Mesendoderm (in vitro differentiated cells): ENCODE results near the gene OR2A1.
"Not testable (repeated sequence)": the region's sequence is repeated elsewhere in the genome, so short reads cannot be mapped to it uniquely, and the experiment has no call there.

Experiments
- DNase-seq: peaks from one replicate; pipeline ENCODE4 v3.0.0; 2013
- H2AK5ac ChIP-seq: 2 replicates; pipeline ENCODE4 v1.6.1; 2013; ENCODE audit warnings: low read length, inconsistent platforms
- H2BK120ac ChIP-seq: 2 replicates; pipeline ENCODE4 v1.6.1; 2013; ENCODE audit warnings: low read depth, mild to moderate bottlenecking, low read length, moderate library complexity, mixed read lengths
- H2BK15ac ChIP-seq: replicated peaks from 2 replicates; pipeline ENCODE4 v1.6.1; 2013; ENCODE audit warnings: low read depth, mild to moderate bottlenecking, moderate library complexity
- H2BK5ac ChIP-seq: 2 replicates; pipeline ENCODE4 v1.6.1; 2013; ENCODE audit warnings: low read length, inconsistent platforms
- H3K18ac ChIP-seq: 2 replicates; pipeline ENCODE4 v1.6.1; 2013; ENCODE audit warnings: mild to moderate bottlenecking, low read length, mixed read lengths
- H3K23ac ChIP-seq: one replicate; pipeline ENCODE4 v1.6.1; 2013; ENCODE audit warnings: low read length
- H3K27ac ChIP-seq: 2 replicates; pipeline ENCODE4 v1.5.1; 2013; ENCODE audit warnings: low read depth, mild to moderate bottlenecking, inconsistent platforms, low read length, moderate library complexity
- H3K27me3 ChIP-seq: 2 replicates; pipeline ENCODE4 v1.6.1; 2013; ENCODE audit warnings: low read length, control low read depth, mild to moderate bottlenecking, inconsistent platforms; ENCODE audit not compliant: insufficient read depth, poor library complexity
- H3K36me3 ChIP-seq: 2 replicates; pipeline ENCODE4 v1.6.1; 2013; ENCODE audit warnings: low read length, inconsistent platforms; ENCODE audit not compliant: control insufficient read depth, insufficient read depth
- H3K4ac ChIP-seq: one replicate; pipeline ENCODE4 v1.6.1; 2013; ENCODE audit warnings: low read depth, mild to moderate bottlenecking, low read length, moderate library complexity
- H3K4me1 ChIP-seq: 2 replicates; pipeline ENCODE4 v1.6.1; 2013; ENCODE audit warnings: low read depth, low read length, inconsistent platforms; ENCODE audit not compliant: control insufficient read depth
- H3K4me2 ChIP-seq: 2 replicates; pipeline ENCODE4 v1.6.1; 2013; ENCODE audit warnings: low read length
- H3K4me3 ChIP-seq: 2 replicates; pipeline ENCODE4 v1.5.1; 2013; ENCODE audit warnings: mild to moderate bottlenecking, low read length
- H3K56ac ChIP-seq: one replicate; pipeline ENCODE4 v1.6.1; 2013; ENCODE audit warnings: low read length
- H3K79me1 ChIP-seq: 2 replicates; pipeline ENCODE4 v1.6.1; 2013; ENCODE audit warnings: low read length, inconsistent platforms
- H3K79me2 ChIP-seq: 2 replicates; pipeline ENCODE4 v1.6.1; 2013; ENCODE audit warnings: mild to moderate bottlenecking, low read length; ENCODE audit not compliant: control insufficient read depth, insufficient read depth
- H3K9ac ChIP-seq: 2 replicates; pipeline ENCODE4 v1.6.1; 2013; ENCODE audit warnings: low read length, inconsistent platforms
- H4K5ac ChIP-seq: one replicate; pipeline ENCODE4 v1.6.1; 2013; ENCODE audit warnings: low read length
- H4K8ac ChIP-seq: one replicate; pipeline ENCODE4 v1.6.1; 2013; ENCODE audit warnings: low read depth, mild to moderate bottlenecking, control low read depth, low read length, moderate library complexity
- WGBS: extraction: QIAGEN DNeasy Blood & Tissue Kit; methylation state at CpG from one replicate; pipeline ENCODE4 v1.1.7; 2013; ENCODE audit warnings: low lambda C conversion rate, missing lambda C conversion rate; ENCODE audit not compliant: insufficient coverage; ENCODE audit errors: extremely low coverage; 5-methylcytosine and 5-hydroxymethylcytosine counted together

The OR2A1 gene

DNA sequence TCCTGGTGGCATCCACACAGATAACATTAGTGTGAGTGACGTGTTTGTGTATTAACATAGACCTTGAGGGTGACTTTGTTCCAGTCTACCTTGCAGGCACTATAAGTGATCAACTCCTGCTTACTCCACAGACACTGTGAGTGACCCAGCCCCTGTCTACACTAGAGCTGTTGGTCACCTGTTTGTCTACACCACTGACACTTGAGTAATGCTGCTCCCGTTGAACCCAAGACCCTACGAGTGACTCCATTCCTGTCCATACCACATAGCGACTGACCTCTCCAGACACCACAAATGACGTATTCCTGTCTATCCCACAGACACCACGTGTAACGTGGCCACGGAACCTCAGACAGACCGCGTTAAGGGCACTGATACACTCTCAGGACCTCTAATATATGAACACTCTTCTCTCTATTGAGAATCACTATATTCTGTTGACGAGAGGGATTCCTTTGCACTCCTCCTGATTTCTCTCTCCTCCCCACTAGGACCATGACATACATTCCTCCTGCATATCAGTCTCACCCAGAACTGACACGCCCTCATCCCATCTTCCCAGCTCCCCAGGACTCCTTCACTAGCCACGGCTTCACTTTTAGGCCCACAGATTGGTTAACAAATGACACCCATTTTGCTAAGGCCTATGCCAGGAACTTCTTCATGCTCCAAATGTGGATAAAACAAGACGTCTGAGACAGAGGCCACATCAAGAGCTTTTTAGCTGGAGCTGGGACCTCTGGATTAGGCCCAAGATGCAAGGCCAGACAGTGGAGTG, 19.6 kb upstream of the OR2A1 start:
- WGBS: no CpG with 5 or more reads among the region's 14 CpGs
- not testable (repeated sequence) for H3K18ac ChIP-seq, H3K27me3 ChIP-seq, H3K56ac ChIP-seq, H2AK5ac ChIP-seq, H2BK15ac ChIP-seq, H3K9ac ChIP-seq, H2BK120ac ChIP-seq, H4K5ac ChIP-seq, H3K4me2 ChIP-seq, H3K4me3 ChIP-seq, DNase-seq, H3K79me1 ChIP-seq, H3K27ac ChIP-seq, H3K4ac ChIP-seq, H3K79me2 ChIP-seq, H3K36me3 ChIP-seq, H4K8ac ChIP-seq, H2BK5ac ChIP-seq, H3K23ac ChIP-seq, H3K4me1 ChIP-seq

DNA sequence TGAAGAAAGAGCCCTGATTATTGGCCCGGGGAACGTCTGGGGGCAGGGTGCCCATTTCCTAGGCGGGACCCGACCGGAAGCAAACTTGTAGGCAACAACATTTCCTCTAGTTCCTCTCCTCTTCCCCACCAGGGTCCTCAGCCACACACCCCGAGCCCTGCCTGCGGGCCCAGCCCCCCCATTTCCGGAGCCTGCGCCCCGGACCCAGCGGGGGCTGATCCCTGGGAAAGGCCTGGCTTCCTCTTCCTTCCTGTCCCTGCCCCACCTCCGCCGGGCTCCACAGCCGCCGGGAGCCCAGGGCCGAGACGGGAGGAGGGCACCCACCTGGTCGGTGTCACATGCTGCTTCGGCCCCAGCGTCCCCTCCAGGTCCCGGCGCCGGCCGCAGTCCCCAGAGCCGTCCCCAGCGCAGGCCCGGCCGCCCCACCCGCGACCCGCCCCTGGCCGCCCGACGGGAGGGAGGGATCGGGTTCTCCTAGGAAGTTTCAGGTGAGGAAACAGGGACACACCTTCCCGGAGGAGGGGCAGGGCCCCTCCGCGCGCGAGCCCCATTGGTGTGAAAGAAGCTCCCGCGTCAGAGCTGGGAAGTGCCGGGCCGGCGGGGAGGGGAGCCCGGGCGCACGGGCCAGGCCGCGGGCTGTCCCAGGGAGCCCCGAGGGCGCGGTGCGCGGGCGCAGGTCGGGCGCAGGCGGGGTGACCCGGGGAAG, 18.3 kb upstream of the OR2A1 start:
- H2AK5ac ChIP-seq, H2BK15ac ChIP-seq, H3K4me2 ChIP-seq, DNase-seq, H3K4me3 ChIP-seq, H3K4me1 ChIP-seq, H3K27ac ChIP-seq, H4K5ac ChIP-seq, H3K79me2 ChIP-seq, H3K9ac ChIP-seq, H2BK120ac ChIP-seq, H2BK5ac ChIP-seq, H3K23ac ChIP-seq, H3K79me1 ChIP-seq, H3K18ac ChIP-seq, H3K36me3 ChIP-seq, H3K27me3 ChIP-seq, H4K8ac ChIP-seq, H3K56ac ChIP-seq, H3K4ac ChIP-seq: not testable (repeated sequence)
- WGBS: no CpG with 5 or more reads among the region's 60 CpGs

DNA sequence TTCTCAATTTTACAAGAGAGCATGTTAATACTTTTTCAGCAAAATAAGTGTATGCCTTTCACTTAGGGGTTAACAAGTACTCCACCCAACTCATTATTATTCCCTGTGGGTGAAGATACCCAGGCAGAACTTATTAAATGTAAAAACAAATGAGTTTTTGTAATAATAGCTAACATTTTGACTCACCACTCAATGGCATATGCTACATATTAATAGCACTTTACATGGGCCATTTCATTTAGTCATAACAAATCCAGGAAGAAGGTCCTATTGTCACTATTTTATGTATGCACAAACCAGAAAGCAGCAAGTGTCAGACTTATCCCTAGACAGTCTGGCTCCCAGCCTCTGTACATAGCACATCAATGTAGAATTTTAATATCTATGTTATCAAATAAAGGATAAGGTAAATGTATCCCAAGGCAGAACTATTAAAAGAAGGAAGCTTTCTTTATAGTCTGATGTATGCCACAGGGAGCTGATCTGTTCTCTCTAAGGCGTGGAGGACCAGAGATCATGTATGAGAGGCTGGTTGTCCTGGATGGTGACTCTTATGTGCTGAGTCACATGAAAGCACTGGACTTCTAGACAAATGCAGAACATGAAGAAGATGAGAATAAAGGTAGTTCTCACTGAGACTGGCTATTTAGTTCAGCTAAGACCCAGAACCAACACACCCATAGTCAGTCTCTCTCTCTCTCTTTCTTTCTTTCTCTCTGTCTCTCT, 9.5 kb upstream of the OR2A1 start:
- H2BK120ac ChIP-seq, H3K27me3 ChIP-seq, H3K23ac ChIP-seq, H3K4me2 ChIP-seq, H3K79me2 ChIP-seq, H2BK15ac ChIP-seq, H3K9ac ChIP-seq, H3K36me3 ChIP-seq, H3K4ac ChIP-seq, H4K5ac ChIP-seq, H3K27ac ChIP-seq, H2BK5ac ChIP-seq, H4K8ac ChIP-seq, H3K18ac ChIP-seq, H3K79me1 ChIP-seq, DNase-seq, H2AK5ac ChIP-seq, H3K56ac ChIP-seq, H3K4me1 ChIP-seq, H3K4me3 ChIP-seq: not testable (repeated sequence)
- no CpG with 5 or more reads among the region's 1 CpG for WGBS

DNA sequence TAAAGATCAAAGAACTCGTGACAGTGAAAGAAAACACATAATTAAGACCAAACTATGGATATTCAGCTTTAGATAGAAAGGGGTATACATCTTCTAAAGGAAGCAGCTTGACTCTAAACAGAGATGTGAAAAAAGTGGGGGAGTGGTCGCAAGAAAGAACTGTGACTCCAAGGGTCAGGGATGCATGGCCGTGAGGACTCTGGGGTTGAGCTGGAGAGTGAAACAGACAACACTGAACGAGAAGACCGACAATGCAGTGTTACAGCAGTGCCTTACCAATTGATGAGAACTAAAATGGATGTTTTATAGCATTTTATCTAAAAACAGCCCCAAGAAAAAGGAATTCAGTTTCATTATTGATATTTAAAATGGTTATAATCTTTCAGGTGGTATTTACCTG, 8.6 kb upstream of the OR2A1 start:
- H3K27ac ChIP-seq, H3K4me2 ChIP-seq, H3K4me3 ChIP-seq, H3K79me2 ChIP-seq, H3K56ac ChIP-seq, H2AK5ac ChIP-seq, H3K18ac ChIP-seq, H3K4me1 ChIP-seq, H2BK15ac ChIP-seq, H4K5ac ChIP-seq, H2BK120ac ChIP-seq, H3K4ac ChIP-seq, H3K36me3 ChIP-seq, H3K23ac ChIP-seq, H2BK5ac ChIP-seq, H3K79me1 ChIP-seq, DNase-seq, H3K27me3 ChIP-seq, H3K9ac ChIP-seq, H4K8ac ChIP-seq: not testable (repeated sequence)
- WGBS: no CpG with 5 or more reads among the region's 5 CpGs

DNA sequence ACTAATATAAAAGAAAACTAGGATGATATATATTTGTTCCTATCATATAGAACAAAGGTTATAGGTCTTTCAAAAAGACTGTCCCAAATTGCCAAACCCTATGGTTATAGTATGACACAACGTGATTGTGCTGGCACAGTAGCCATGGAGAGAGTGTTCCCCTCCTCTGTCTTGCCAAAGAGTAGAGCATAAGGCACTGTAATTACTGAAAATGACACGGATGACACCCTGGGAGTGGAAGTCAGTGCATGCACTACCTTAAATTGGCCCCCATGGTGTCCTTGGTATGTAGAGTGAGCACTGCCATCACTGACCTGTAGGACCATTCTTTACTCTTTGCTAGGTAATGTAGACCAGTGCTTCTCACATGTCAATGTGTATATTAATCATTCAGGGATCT, 7.1 kb upstream of the OR2A1 start:
- not testable (repeated sequence) for H3K79me2 ChIP-seq, H3K27ac ChIP-seq, H3K56ac ChIP-seq, H3K27me3 ChIP-seq, H3K4me3 ChIP-seq, H2BK15ac ChIP-seq, H4K8ac ChIP-seq, H3K18ac ChIP-seq, H2BK120ac ChIP-seq, H3K9ac ChIP-seq, H3K79me1 ChIP-seq, H3K23ac ChIP-seq, H2AK5ac ChIP-seq, H3K4me2 ChIP-seq, H3K36me3 ChIP-seq, H2BK5ac ChIP-seq, H3K4ac ChIP-seq, H3K4me1 ChIP-seq, DNase-seq, H4K5ac ChIP-seq
- no CpG with 5 or more reads among the region's 2 CpGs for WGBS
